GM21367 (cell line): ENCODE results near the gene DKKL1.

Source experiments
- ATAC-seq: cut with Tn5 transposase; IDR thresholded peaks from one replicate; pipeline ENCODE4 v1.9.1; 2021; ENCODE audit not compliant: unreplicated experiment

Gene DKKL1

DNA sequence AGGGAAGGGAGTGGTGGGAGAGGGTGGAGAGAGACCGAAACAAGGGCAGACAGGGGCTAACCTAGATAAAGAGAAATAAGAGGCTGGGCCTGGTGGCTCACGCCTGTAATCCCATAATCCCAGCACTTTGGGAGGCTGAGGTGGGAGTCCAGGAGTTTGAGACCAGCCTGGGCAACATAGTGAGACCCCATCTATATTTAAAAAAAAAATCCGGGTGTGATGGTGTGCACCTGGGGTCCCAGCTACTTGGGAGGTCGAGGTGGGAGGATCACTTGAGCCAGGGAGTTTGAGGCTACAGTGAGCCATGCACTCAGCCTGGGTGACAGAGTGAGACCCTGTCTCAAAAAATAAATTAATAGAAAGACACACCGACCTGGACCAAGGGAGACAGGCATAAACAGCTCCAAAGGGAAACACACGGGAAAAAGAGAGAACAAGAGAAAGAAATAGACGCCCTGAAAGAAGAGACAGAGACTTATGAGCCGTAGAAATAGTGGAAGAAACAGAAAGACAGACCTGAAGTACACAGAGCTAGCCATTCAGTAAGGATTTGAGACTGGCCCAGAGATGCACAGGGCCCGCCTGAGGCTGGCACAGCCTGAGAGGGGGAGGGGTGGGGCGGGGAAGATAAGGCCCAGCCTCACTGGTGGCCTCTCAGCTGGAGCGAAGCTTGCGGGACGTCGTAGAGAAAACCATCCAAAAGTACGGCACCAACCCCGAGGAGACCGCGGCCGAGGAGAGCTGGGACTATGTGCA lies 26.2 kb upstream of the DKKL1 start:
- no peak for ATAC-seq

DNA sequence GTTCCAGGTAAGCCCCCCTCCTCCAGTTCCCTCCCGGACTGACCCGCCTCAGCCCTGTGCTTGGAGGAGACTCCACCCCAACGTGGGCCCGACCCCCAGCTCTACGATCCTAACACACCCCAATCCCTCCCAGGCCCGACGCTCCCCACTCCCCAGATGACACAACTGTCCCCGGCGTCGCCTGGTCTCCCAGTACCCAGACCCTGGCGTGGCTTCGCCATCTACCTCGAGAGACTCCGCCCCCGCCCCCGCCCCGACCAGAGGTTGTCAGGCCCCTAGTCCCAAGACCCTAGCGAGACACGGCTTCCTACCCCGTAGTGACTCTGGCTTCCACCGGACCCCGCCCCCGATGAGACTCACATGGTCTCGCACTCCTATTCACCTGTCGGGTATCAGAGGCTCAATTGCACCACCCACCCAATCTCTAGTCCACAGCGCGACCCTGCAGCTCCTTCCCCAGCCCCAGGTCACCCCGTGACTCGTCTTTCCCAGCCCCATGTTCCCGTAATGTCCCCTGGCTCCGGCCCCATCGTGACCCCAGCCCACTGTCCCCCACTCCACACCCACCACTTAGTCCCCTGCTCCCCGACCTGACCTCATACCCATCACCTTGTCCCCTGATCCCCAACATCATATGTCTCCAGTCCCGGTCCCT lies 25.5 kb upstream of the DKKL1 start:
- no peak for ATAC-seq

DNA sequence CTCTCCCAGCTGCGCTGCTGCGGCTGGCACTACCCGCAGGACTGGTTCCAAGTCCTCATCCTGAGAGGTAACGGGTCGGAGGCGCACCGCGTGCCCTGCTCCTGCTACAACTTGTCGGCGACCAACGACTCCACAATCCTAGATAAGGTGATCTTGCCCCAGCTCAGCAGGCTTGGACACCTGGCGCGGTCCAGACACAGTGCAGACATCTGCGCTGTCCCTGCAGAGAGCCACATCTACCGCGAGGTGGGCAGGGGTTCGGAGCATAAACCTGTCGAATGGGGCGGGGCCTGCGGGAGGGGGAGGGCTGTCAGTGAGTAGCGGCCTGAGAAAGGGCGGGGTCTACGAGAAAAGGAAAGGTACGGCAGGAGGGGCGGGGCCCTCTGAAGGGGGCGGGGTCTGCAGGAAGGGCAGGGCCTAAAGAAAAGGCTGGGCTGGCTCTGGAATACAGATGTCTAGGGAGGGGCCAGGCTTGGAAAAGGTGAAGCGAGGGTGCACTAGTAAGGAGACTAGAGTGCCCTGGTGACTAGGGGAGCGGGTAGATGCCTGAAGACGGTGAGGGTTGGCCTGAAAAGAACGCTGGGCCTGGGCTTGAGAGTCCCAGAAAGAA lies 24.9 kb upstream of the DKKL1 start:
- no peak for ATAC-seq

DNA sequence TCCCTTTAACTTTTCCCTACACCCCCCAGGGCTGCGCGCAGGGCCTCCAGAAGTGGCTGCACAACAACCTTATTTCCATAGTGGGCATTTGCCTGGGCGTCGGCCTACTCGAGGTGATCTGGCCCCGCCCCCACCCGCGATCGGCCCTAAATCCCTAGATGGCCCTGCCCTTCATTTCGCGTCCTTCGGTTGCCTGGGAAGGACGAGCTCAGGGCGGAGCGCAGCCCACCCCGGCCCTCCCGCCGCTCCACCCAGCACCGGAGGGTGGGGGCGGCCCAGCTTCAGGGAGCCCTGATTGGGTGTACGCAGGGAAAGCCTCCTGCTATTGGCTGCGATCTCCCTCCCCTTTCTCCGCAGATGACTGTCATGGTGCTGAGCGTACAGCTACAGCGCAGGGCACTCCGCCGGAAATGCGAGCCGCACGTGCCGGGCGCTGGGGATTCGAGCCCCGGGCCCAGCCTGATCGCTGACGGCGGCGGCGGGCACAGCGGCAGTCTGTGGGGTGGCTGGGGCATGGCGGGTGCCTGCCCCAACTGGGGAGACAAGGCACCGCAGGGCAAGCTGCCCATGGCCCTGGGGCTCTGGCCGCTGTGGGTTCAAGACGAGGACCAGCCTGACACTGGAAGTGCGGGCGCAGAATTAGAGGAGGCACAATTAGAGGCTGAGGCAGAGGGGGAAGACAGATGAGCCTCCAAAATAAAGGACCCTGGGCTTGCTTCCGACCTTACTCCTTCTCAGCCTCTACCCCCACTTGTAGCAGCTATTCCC lies 24.2 kb upstream of the DKKL1 start:
- no peak for ATAC-seq

DNA sequence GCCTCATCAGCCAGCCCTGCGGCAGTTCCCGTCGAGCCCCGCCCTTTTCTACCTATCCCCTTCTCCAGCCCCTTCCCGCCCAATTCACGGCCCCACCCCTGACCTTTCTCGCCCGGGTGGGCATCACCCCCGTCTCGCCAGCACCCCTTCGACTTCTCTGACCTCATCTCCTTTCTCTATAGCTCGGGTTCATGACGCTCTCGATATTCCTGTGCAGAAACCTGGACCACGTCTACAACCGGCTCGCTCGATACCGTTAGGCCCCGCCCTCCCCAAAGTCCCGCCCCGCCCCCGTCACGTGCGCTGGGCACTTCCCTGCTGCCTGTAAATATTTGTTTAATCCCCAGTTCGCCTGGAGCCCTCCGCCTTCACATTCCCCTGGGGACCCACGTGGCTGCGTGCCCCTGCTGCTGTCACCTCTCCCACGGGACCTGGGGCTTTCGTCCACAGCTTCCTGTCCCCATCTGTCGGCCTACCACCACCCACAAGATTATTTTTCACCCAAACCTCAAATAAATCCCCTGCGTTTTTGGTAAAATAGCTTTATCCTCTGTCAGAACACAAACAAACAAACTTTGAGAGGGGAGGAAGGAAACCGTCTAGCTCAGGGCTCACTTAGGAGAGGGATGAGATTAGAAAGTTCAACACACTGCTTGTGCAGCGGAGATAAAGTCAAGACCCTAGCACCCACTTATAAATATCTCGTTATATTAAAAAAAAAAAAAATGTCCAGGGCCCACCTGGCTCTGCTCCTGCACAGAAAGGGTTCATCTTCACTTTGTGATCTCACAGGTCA lies 23.4 kb upstream of the DKKL1 start:
- no peak for ATAC-seq

DNA sequence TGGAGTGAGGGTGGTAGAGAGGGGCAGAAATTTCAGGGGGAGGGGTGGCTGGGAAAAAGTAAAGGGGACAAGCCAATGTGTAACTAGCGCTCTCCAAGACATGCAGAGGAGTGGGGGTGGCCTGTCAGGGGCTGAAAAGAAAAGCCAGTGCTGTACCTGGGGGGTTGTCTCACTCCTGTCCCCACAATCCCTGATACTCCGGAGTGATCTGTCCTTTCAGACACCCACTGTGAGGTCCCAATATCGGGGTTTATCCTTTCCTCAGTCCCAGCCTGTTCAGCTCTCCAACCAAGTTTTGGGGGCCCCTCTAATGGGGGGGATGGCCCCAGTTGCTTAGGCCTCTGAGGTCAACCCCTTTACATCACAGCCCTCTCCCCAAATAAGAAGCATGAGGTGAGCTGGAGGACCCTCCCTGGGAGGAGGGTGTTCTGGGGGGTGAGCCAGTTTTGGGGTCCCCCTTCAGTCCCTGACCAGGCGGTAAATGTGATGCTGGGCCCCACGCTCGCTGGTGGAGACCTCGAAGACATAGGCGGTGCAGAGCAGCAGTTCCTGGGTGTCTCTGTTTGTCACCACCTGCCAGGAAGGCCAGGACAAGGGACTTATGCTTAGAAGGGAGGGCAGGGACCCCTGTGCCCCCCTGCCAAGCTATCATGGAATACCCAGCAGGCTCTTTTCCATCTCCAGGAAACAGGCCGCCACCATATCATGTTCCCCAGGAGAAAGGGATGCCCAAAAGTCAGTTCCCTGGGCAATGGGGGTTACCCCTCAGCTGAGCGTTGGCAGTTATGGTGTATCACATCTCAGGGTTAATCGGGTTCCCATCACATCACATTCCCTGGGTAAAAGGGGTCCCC lies 22.6 kb upstream of the DKKL1 start:
- ATAC-seq: no peak

DNA sequence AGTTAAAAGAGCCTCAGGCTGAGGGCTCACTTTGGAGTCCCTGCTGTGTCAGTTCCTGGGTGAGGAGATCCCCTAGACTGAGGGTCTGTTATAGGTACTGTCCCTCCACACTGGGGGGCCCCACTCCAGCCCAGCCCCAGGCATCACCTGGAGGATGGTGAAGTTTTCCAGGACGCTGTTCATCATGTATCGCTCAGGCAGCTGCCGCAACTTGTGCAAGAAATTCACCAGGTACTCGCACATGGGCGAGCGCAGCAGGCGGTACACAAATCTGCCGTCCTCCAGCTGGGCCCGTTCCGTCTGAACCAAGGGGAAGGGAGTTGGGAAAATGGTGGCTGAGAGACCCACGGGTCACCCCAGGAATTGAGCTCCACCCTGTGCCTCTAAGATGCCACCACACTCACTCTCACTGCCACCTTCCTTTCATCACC lies 21.4 kb upstream of the DKKL1 start:
- no peak for ATAC-seq

DNA sequence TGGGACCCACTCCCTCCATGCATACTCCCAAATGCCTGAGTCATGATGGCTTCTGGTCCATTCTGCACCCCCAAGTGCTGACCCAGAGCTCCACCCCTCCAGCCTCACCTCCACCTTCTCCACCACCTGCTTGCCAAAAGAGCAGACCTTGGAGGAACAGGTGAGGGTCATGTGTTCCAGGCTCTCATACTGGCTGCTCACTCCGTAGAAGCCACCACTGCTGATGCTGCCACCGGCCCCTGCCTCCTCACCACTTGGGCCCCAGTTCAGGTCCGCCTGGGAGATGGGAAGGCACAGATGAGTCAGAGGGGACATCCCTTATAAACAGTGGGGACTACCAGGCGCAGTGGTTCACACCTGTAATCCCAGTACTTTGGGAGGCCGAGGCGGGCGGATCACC lies 20.6 kb upstream of the DKKL1 start:
- ATAC-seq: no peak

DNA sequence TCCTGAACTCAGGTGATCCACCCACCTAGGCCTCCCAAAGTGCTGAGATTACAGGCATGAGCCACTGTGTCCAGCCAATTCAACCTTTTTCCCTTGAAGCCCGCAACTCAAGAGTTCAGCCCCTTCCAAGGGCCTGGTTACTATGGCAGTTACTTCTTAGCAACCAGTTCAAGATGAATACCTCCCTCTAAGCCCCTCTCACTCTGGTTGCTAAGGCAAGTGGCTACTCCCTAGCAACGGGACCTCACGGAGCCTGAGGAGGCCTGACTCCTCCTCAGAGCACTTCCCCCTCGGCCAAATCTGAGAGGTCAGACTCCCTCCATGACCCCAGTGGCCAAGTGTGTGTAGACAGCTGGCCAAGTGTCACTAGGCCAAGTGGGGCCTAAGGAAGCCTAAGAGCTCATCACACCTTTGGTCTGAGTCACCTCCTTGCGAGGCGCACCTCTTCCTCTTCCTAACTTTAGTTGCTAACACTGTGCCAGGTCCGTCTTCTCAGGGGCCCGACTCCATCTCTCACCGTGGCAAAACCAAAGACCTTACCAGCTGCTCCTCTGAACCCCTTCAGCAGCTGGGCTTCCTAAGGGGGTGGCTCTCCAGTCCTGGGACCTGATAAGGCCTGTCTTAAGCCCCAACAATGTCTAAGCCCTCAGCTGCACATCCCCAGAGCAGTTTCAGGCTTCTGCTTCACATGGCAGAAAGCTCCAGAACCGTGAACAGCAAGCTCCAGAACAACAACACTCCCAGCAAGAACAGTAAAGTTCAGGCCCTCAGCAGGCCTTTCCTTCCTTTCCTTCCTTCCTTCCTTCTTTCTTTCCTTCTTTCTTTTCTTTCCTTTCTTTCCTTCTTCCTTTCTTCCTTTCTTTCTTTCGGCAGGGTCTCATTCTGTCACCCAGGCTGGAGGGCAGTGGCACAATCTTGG lies 18.9 kb upstream of the DKKL1 start:
- no peak for ATAC-seq

DNA sequence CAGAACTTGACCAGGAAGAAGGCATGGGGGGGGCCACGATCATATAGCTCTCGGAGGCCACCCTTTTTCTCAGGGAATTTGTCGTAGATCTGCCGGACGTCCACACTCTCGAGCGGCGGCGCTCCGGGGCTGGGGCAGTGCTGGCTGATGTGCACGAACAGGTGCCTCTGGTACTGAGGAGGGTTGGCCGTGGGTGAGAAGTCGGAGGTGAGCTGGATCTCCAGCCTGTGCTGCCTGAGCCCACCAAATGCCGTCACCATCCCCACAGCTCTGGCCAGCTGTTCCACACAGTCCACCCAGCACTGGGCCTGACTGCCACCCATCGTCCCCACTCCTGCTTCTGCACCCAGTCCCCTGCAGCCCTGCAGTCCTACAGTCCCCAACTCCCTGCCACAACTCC lies 16.5 kb upstream of the DKKL1 start:
- ATAC-seq: no peak

DNA sequence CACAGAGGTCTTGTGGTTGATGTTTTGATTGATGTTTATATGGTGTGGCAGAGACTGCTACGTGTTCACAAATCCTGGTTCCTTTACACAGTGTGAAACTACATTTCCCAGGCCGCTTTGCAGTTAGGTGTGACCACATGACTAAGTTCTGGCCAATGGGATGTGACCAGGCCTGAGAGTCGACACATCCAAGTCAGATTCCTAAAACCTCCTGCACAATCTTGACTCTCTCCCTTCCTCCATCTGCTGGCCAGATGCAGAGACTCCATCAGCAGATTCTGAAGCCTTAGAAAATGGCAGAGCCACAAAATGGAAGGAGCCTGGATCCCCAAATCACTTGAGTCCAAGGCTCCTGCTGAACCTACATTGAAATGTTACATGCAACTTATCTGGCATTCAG lies 15.8 kb upstream of the DKKL1 start:
- ATAC-seq: no peak

DNA sequence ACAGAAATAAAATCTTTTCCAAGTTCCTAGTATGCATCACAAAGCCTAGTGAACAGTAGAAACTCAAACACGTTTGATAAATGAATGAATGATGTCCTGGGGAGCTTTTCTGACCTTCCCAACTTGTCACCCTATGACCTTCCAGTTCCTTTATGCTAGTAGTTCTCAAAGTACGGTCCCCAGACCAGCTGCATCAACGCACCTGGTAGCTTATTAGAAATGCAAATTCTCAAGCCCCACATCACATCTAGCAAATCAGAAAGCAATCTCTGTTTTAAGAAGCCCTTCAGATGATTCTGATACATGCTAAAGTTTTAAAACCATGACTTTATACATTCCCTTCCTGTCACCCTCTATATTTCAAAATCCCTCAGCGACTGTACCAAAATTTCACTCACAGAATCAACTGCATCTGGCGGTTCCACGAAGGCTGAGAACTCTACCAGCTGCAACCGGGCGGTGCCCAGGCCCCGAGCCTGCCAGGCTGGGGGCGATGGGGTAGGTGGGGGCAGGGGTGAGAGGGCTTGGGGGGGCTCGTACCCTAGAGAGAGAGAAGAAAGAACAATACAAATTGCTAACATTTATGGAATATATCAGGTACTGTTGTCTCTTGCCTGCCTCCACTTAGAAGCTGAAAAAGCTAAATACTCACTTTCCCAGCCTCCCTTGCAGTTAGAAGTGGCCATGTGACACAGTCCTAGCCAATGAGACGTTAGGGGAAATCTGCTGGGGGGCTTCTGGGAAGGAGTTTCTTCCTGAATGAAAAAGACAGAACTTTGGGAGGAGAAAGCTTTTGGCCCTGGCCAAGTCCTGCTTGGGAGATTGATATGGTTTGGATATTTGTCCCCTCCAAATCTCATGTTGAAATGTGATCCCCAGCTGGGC lies 15.1 kb upstream of the DKKL1 start:
- no peak for ATAC-seq

DNA sequence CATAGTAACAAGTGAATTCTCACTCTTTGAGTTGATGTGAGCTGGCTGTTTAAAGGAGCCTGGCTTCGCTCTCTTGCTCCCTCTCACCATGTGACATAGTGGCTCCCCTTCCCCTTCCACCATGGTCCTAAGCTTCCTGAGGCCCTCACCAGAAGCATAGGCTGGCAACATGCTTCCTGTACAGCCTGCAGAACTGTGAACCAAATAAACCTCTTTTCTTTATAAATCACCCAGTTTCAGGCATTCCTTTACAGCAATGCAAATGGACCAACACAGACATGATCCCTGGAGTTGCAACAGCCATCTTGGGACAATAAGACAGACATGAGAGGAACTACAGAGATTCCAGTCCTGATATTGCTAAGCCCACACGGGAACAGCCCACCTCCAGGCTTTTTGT lies 14.1 kb upstream of the DKKL1 start:
- no peak for ATAC-seq

DNA sequence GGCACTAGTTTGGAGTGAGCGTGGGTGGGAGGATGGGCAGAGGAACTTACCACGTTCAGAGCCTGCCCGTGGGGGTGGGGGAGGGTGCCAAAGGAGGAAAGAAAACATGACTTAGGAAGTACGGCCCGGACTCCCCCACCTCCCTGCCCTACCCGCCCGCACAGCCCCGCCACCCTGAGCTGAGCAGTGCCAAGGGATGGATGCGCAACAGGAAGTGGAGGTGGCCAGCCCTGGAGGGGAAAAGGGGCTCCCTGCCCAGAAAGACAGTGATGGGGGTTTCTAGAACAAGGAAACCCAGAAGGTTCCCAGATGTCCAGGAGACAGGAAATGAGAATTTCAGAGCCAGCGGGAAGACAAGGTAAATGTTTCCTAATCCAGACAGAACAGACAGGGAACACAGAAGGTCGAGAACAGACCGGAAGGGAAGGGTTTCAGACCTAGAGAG lies 7.7 kb upstream of the DKKL1 start:
- no peak for ATAC-seq

DNA sequence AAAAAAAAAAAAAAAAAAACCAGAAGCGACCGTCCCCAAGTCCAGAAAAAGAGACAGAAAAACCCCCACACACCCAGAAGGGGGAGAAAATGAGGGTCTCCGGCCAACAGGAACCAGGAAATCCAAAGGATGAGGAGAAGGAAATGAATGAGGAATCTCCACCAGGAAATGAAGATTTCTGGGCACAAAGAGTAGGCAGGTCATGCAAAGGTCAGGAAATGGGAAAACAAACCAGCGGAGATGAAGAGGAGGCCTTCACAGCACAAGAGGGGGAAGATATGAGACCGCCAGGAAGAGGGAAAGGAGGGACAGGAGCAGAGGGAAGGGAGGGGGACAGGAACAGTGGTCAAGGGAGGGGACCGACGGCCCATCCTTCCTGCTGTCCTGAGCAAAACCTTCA lies 7.3 kb upstream of the DKKL1 start:
- ATAC-seq: no peak

DNA sequence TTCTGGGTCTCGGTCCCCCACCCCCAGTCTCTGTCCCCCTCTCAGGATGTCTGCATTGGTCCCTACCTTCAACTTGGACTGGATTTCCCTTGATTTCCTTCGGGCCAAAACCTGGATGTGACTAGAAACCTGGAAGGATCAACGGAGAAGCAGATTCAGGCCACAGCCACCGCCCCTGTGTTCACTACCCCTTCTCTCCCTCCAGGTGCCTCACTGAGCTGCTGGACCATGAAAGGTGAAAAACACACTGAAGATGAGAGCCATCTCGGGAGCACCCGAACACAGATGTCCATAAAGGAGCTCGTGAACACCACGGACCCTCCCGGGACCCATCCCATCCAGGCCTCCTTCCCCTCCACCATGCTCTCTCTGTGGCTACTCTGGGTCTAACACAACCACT lies 6.5 kb upstream of the DKKL1 start:
- no peak for ATAC-seq

DNA sequence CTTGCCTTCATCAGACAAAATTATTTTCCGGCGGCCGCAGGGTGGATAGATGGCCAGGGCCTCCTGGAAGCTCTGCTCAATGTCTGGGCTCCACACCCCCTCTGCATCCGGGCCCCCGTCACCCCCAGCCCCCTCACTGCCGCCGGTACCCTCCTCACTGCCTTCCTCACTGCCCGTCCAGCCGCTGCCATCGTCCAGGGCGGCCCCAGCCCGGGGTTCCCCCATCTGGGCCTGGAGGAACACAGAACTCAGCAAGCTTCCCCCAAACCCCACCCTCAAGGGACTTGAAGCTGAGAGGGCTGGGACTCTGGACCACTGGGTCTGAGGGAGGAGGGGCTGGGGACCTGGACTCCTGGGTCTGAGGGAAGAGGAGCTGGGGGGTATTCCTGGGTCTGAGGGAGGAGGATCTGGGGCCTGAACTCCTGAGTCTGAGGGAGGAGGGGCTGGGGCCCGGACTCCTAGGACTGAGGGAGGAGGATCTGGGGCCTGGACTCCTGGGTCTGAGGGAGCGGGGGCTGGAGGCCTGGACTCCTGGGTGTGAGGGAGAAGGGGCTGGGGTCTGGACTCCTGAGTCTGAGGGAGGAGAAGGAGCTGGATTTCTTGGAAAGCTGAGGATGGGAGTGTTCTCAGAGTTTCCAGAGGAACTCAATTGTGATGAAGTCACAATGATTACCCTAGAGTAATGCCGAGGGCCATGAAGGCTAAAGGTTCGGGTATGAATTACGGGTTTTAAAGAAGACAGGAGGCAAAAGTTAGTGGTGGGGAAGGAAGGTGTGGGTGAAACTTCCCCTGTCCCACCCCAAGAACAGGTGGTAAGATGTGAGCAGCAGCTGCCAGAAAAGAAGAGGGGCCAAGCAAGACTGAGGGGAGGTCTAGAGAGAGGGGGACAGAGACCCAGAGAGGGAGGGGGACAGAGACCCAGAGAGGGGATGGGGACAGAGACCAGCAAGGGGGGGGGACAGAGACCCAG lies 3.5 kb upstream of the DKKL1 start:
- ATAC-seq: no peak
